T-helper 2 cell treated with Interferon-gamma antibody and Interleukin-4, amounts not matched to agents 5 μg/mL and 100 μg/mL, for 36 hours (primary cell): ENCODE data around the gene HCAR1.
A peak's percentile ranks its signal among the peaks of the same experiment; 100 is the strongest.
"Not testable (repeated sequence)": the region's sequence is repeated elsewhere in the genome, so short reads cannot be mapped to it uniquely, and the experiment has no call there.

Experiments used
- DNase-seq: peaks from one replicate; pipeline ENCODE4 v3.0.0; 2021; ENCODE audit warnings: low spot score
- H3K27ac Mint-ChIP-seq: one replicate; pipeline ENCODE4 v1.8.0; 2021; ENCODE audit warnings: mild to moderate bottlenecking, mixed read lengths
- H3K27me3 Mint-ChIP-seq: one replicate; pipeline ENCODE4 v1.8.0; 2021; ENCODE audit warnings: low read depth, mixed read lengths
- H3K36me3 Mint-ChIP-seq: one replicate; pipeline ENCODE4 v1.8.0; 2021; ENCODE audit warnings: low read depth, mixed read lengths
- H3K4me1 Mint-ChIP-seq: one replicate; pipeline ENCODE4 v1.8.0; 2021; ENCODE audit warnings: low read depth, mixed read lengths
- H3K4me3 Mint-ChIP-seq: one replicate; pipeline ENCODE4 v1.8.0; 2022; ENCODE audit warnings: mild to moderate bottlenecking, moderate library complexity, mixed read lengths
- H3K9me3 Mint-ChIP-seq: one replicate; pipeline ENCODE4 v1.8.0; 2021; ENCODE audit warnings: mixed read lengths

The HCAR1 gene

GRCh38 chr12:122730215-122731014 lies at the start of gene HCAR1:
HCAR1 (minus strand) TSS chr12:122730844; CDS start chr12:122730339, 505 bp downstream.
- H3K27ac Mint-ChIP-seq = peak within 1 kb of the TSS; percentile 87
- H3K4me1 Mint-ChIP-seq = peaks cover 69% of the 10 kb centered on the region
- peaks cover 4% of the 10 kb centered on the region for H3K36me3 Mint-ChIP-seq
- peaks cover 6% of the 10 kb centered on the region for H3K9me3 Mint-ChIP-seq
- H3K27me3 Mint-ChIP-seq = no peaks in the 10 kb centered on the region
- peak within 1 kb of the TSS; percentile 78 for H3K4me3 Mint-ChIP-seq
- DNase-seq = peak; percentile 85

- Mint-ChIP-seq H3K4me1 (peaks cover 34% of the 10 kb centered on the region), H3K9me3 (no peaks in the 10 kb centered on the region), H3K27me3 (no peaks in the 10 kb centered on the region), H3K36me3 (peaks cover 53% of the 10 kb centered on the region), H3K27ac (peak overlapping the region; percentile 44), H3K4me3 (no peak overlapping the region)
- no peak for DNase-seq
These were observed 26.9 kb upstream of the HCAR1 start for GRCh38 chr12:122757568-122757967.

GRCh38 chr12:122754790-122755189 lies 24.1 kb upstream of the HCAR1 start:
- DNase-seq = no peak
- Mint-ChIP-seq H3K4me3 (peak overlapping the region; percentile 93), H3K27me3 (no peaks in the 10 kb centered on the region), H3K9me3 (no peaks in the 10 kb centered on the region), H3K27ac (no peak overlapping the region), H3K36me3 (peaks cover 47% of the 10 kb centered on the region), H3K4me1 (peaks cover 48% of the 10 kb centered on the region)

- Mint-ChIP-seq H3K27me3 (no peaks in the 10 kb centered on the region), H3K9me3 (no peaks in the 10 kb centered on the region), H3K4me3 (peak overlapping the region; percentile 93), H3K27ac (peak overlapping the region; percentile 96), H3K36me3 (peaks cover 40% of the 10 kb centered on the region), H3K4me1 (peaks cover 49% of the 10 kb centered on the region)
- DNase-seq = no peak
These were observed 22.6 kb upstream of the HCAR1 start for GRCh38 chr12:122753319-122753650.

GRCh38 chr12:122752464-122753318 lies 22.0 kb upstream of the HCAR1 start, which contains the start of gene DENR:
DENR (plus strand) TSS chr12:122752824; CDS start chr12:122753702, 878 bp downstream.
- H3K9me3 Mint-ChIP-seq = no peaks in the 10 kb centered on the region
- peak within 1 kb of the TSS; percentile 93 for H3K4me3 Mint-ChIP-seq
- H3K27me3 Mint-ChIP-seq = no peaks in the 10 kb centered on the region
- H3K36me3 Mint-ChIP-seq = peaks cover 35% of the 10 kb centered on the region
- H3K4me1 Mint-ChIP-seq = peaks cover 49% of the 10 kb centered on the region
- peak within 1 kb of the TSS; percentile 96 for H3K27ac Mint-ChIP-seq
- peak; percentile 99 for DNase-seq

GRCh38 chr12:122750781-122751515 lies 20.3 kb upstream of the HCAR1 start:
- H3K4me1 Mint-ChIP-seq = peaks cover 38% of the 10 kb centered on the region
- H3K4me3 Mint-ChIP-seq = peak overlapping the region; percentile 93
- not testable (repeated sequence) for H3K27ac Mint-ChIP-seq, H3K9me3 Mint-ChIP-seq, DNase-seq, H3K27me3 Mint-ChIP-seq
- H3K36me3 Mint-ChIP-seq = peaks cover 21% of the 10 kb centered on the region

GRCh38 chr12:122749569-122750332 lies 19.1 kb upstream of the HCAR1 start:
- H3K9me3 Mint-ChIP-seq = no peaks in the 10 kb centered on the region
- no peak for DNase-seq
- no peak overlapping the region for H3K4me3 Mint-ChIP-seq
- H3K27ac Mint-ChIP-seq = no peak overlapping the region
- no peaks in the 10 kb centered on the region for H3K27me3 Mint-ChIP-seq
- H3K4me1 Mint-ChIP-seq = peaks cover 31% of the 10 kb centered on the region
- H3K36me3 Mint-ChIP-seq = peaks cover 13% of the 10 kb centered on the region

- peaks cover 18% of the 10 kb centered on the region for H3K4me1 Mint-ChIP-seq
- no peak overlapping the region for H3K4me3 Mint-ChIP-seq
- no peaks in the 10 kb centered on the region for H3K9me3 Mint-ChIP-seq
- no peaks in the 10 kb centered on the region for H3K27me3 Mint-ChIP-seq
- no peak for DNase-seq
- H3K36me3 Mint-ChIP-seq = no peaks in the 10 kb centered on the region
- no peak overlapping the region for H3K27ac Mint-ChIP-seq
These were observed 16.8 kb upstream of the HCAR1 start for GRCh38 chr12:122747224-122748135.

GRCh38 chr12:122743895-122744525 lies 13.4 kb upstream of the HCAR1 start:
- no peak for DNase-seq
- Mint-ChIP-seq H3K27ac (no peak overlapping the region), H3K9me3 (peaks cover 4% of the 10 kb centered on the region), H3K4me1 (peaks cover 2% of the 10 kb centered on the region), H3K27me3 (no peaks in the 10 kb centered on the region), H3K4me3 (no peak overlapping the region), H3K36me3 (no peaks in the 10 kb centered on the region)

- H3K27ac Mint-ChIP-seq = no peak overlapping the region
- peaks cover 7% of the 10 kb centered on the region for H3K4me1 Mint-ChIP-seq
- H3K9me3 Mint-ChIP-seq = peaks cover 8% of the 10 kb centered on the region
These were observed 9.7 kb upstream of the HCAR1 start for GRCh38 chr12:122740351-122740750.

GRCh38 chr12:122738571-122738970 lies 7.9 kb upstream of the HCAR1 start:
- no peaks in the 10 kb centered on the region for H3K36me3 Mint-ChIP-seq
- no peak overlapping the region for H3K27ac Mint-ChIP-seq
- no peak for DNase-seq
- H3K4me3 Mint-ChIP-seq = no peak overlapping the region
- H3K27me3 Mint-ChIP-seq = no peaks in the 10 kb centered on the region
- peaks cover 8% of the 10 kb centered on the region for H3K9me3 Mint-ChIP-seq
- peaks cover 14% of the 10 kb centered on the region for H3K4me1 Mint-ChIP-seq

More at GRCh38 chr12:122740351-122740750, 9.7 kb upstream of the HCAR1 start:
- Mint-ChIP-seq H3K36me3 (no peaks in the 10 kb centered on the region), H3K4me3 (no peak overlapping the region), H3K27me3 (no peaks in the 10 kb centered on the region)
- no peak for DNase-seq

GRCh38 chr12:122732611-122733010 lies 2.0 kb upstream of the HCAR1 start:
- Mint-ChIP-seq H3K9me3 (peaks cover 10% of the 10 kb centered on the region), H3K27ac (peak overlapping the region; percentile 87), H3K4me3 (peak overlapping the region; percentile 71)

More at GRCh38 chr12:122732611-122733010, 2.0 kb upstream of the HCAR1 start:
- H3K36me3 Mint-ChIP-seq = peaks cover 2% of the 10 kb centered on the region
- no peaks in the 10 kb centered on the region for H3K27me3 Mint-ChIP-seq
- DNase-seq = no peak
- H3K4me1 Mint-ChIP-seq = peaks cover 57% of the 10 kb centered on the region
